Myocyte (in vitro differentiated cells): ENCODE results near the gene NEUROG1. TPM values are rescaled to one million over a fixed set of nuclear protein-coding genes. Genes with fewer than 3 reads are reported as not detected.
A peak's percentile ranks its signal among the peaks of the same experiment; 100 is the strongest.

Experiments used
- DNase-seq: peaks from one replicate; pipeline ENCODE4 v3.0.0-alpha.2; 2012; ENCODE audit warnings: low read depth
- polyA plus RNA-seq: library from polyadenylated mRNA; unstranded; fragments of >200 nt; gene quantifications from one replicate; pipeline ENCODE4 v1.2.1, GENCODE V29; 2012; ENCODE audit warnings: missing spikeins
- total RNA-seq: library from RNA; depleted of rRNA; stranded (reverse); fragments of >200 nt; gene quantifications from 2 replicates; pipeline ENCODE4 v1.2.3, GENCODE V29; 2014

NEUROG1 gene
- total RNA-seq = not detected in 2 replicates
- polyA plus RNA-seq = not detected

GRCh38 chr5:135535820-135536801 is at the start of gene NEUROG1:
TSS of gene NEUROG1 (minus strand) at chr5:135535964. CDS start at chr5:135535690, 274 bp downstream.
- DNase-seq = no peak

- DNase-seq = no peak
These were observed 49.2 kb upstream of the NEUROG1 start for GRCh38 chr5:135584918-135585317.

GRCh38 chr5:135584276-135584675 is 48.5 kb upstream of the NEUROG1 start:
- no peak for DNase-seq

- no peak for DNase-seq
These were observed 46.5 kb upstream of the NEUROG1 start for GRCh38 chr5:135582099-135582781.

GRCh38 chr5:135578685-135579341 is 43.0 kb upstream of the NEUROG1 start, which contains the start of gene CXCL14:
TSS of gene CXCL14 (minus strand) at chr5:135578991. CDS start at chr5:135578778, 213 bp downstream.
- DNase-seq = no peak

- no peak for DNase-seq
These were observed 42.5 kb upstream of the NEUROG1 start for GRCh38 chr5:135578305-135578684.

- DNase-seq = no peak
These were observed 41.7 kb upstream of the NEUROG1 start for GRCh38 chr5:135577421-135577820.

- DNase-seq = no peak
These were observed 40.4 kb upstream of the NEUROG1 start for GRCh38 chr5:135576075-135576599.

- DNase-seq = no peak
These were observed 38.7 kb upstream of the NEUROG1 start for GRCh38 chr5:135574493-135574892.

- no peak for DNase-seq
These were observed 36.1 kb upstream of the NEUROG1 start for GRCh38 chr5:135571902-135572301.

GRCh38 chr5:135571066-135571609 is 35.4 kb upstream of the NEUROG1 start:
- no peak for DNase-seq

- no peak for DNase-seq
These were observed 34.6 kb upstream of the NEUROG1 start for GRCh38 chr5:135570453-135570764.

GRCh38 chr5:135569755-135570452 is 34.1 kb upstream of the NEUROG1 start:
- DNase-seq = peak; percentile 32

GRCh38 chr5:135568923-135569360 is 33.2 kb upstream of the NEUROG1 start:
- DNase-seq = no peak

GRCh38 chr5:135568246-135568645 is 32.5 kb upstream of the NEUROG1 start:
- DNase-seq = no peak

GRCh38 chr5:135567661-135568060 is 31.9 kb upstream of the NEUROG1 start:
- no peak for DNase-seq

- DNase-seq = no peak
These were observed 30.9 kb upstream of the NEUROG1 start for GRCh38 chr5:135566422-135567400.

GRCh38 chr5:135565725-135566421 is 30.1 kb upstream of the NEUROG1 start:
- peak; percentile 69 for DNase-seq

GRCh38 chr5:135565266-135565665 is 29.5 kb upstream of the NEUROG1 start:
- DNase-seq = no peak
